Activated T-helper 1 cell treated with Interleukin-2 at 50 U/mL for 16 hours (primary cell): ENCODE data around the gene SLC13A5.

Source experiments
- DNase-seq: peaks from one replicate; pipeline ENCODE4 v3.0.0-alpha.2; 2020; ENCODE audit warnings: low read depth

The SLC13A5 gene

GRCh38 chr17:6638046-6638908 lies 74.9 kb downstream of the SLC13A5 start:
- no peak for DNase-seq

- DNase-seq = no peak
Measured at GRCh38 chr17:6637458-6637840, 75.7 kb downstream of the SLC13A5 start.

- no peak for DNase-seq
Measured at GRCh38 chr17:6636616-6637457, 76.3 kb downstream of the SLC13A5 start.

DNA sequence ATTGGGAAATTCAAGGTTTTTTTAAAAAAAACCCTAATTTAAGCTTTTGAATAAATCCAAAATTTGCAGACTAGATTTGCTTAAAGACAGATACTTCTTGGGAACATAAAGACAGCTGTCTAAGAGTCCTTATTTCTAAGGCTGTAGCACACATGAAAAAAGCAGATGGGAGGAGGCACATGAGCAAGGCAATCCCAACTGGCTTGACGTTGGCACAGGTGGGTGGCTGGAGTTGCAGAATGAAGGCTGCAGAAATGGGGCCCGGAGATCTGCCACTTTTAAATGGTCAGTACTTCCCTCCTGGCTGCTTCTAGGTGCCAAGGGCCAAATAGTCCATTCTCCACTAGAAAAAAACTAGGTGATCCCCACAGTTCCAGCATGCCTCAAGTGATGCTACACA lies 77.1 kb downstream of the SLC13A5 start:
- DNase-seq = no peak
